Cardiac muscle cell (in vitro differentiated cells and primary cell): ENCODE data around the gene ARHGAP30. TPM values are rescaled to one million over a fixed set of nuclear protein-coding genes. Genes with fewer than 3 reads are reported as not detected.

Source experiments
- DNase-seq, 2 donors: peaks; one replicate each; pipeline versions ENCODE4 v3.0.0 to v3.0.0-alpha.2; 2010 to 2017; ENCODE audit warnings: low read depth in 1 of 2, low spot score in 1 of 2
- H3K27ac ChIP-seq: fragments of 200-600 bp; sonication (generic); 2 replicates; pipeline ENCODE4 v1.5.1; 2016
- H3K27me3 ChIP-seq: fragments of 200-600 bp; sonication (generic); 2 replicates; pipeline ENCODE4 v1.6.0; 2016; ENCODE audit warnings: control low read depth
- H3K36me3 ChIP-seq: fragments of 200-600 bp; sonication (generic); 2 replicates; pipeline ENCODE4 v1.5.1; 2016; ENCODE audit warnings: control low read depth
- H3K4me1 ChIP-seq: fragments of 200-600 bp; sonication (generic); 2 replicates; pipeline ENCODE4 v1.8.1; 2017; ENCODE audit warnings: low read depth, mild to moderate bottlenecking, mixed run types
- H3K4me3 ChIP-seq: fragments of 200-600 bp; sonication (generic); 2 replicates; pipeline ENCODE4 v1.5.1; 2016; ENCODE audit warnings: mild to moderate bottlenecking
- H3K9me3 ChIP-seq: fragments of 200-600 bp; sonication (generic); 2 replicates; pipeline ENCODE4 v1.5.1; 2017; ENCODE audit warnings: low read depth, mild to moderate bottlenecking, control low read depth
- CTCF ChIP-seq: IDR thresholded peaks from 2 replicates; pipeline ENCODE4 v1.5.1; 2012; ENCODE audit warnings: low read depth, mild to moderate bottlenecking, low read length
- polyA plus RNA-seq: library from polyadenylated mRNA; unstranded; fragments of >200 nt; fragmentation: Nextera tagmentation; extraction: Ambion mirVana; gene quantifications from 2 replicates; pipeline ENCODE4 v1.2.1, GENCODE V29; 2016
- total RNA-seq: library from RNA; depleted of rRNA; stranded (reverse); fragments of >200 nt; gene quantifications from 2 replicates; pipeline ENCODE4 v1.2.3, GENCODE V29; 2016

Gene ARHGAP30
- total and polyA plus RNA-seq, 2 experiments from 2014 or later: 1.9 TPM; not detected in 1

DNA sequence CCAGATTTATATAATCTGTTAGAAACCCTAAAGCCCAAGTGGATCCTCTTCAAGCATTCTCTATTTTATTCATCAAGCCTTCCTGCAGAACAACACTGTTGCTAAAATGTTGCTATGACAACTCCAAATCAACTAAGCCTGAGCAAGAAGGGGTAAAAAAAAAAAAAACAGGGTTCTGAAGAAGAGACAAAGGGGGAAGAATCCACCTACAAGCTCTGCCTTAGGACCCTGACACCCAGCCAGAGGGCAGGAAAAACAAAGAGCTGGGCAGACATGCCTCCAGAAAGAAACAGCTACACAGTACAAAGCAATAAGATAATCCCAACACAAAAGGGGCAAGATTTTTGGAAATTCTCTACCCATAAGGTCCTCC, 25.2 kb downstream of the ARHGAP30 start:
- DNase-seq: peak in 1 of 2 donors; percentile 39
- Histone ChIP-seq H3K4me1 (peaks cover 12% of the 10 kb centered on the region), H3K36me3 (peaks cover 29% of the 10 kb centered on the region), H3K27me3 (peaks cover 2% of the 10 kb centered on the region), H3K27ac (peak overlapping the region; percentile 97), H3K4me3 (peak overlapping the region; percentile 73), H3K9me3 (no peaks in the 10 kb centered on the region)
- no peak for TF ChIP-seq CTCF

DNA sequence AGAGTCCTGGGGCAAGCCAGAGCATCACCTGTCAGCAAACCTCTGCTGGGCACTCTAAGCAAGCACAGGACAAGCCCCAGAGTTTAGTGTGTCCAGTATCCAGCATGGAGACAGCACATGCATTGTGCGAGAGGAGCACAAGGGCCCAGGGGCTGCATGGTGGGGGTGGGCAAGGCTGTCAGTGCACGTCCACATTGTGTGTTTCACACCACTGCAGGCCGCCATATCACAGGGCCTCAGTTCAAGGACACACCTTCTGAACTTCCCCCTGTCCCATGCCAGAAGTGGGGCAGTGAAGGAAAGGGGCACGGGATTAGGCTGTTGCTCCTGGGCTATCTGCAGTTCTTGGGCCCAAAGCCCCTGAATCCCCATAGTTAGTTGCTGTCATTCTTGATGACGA, 30.1 kb downstream of the ARHGAP30 start:
- no peak for DNase-seq
- Histone ChIP-seq H3K27me3 (no peaks in the 10 kb centered on the region), H3K36me3 (peaks cover 29% of the 10 kb centered on the region), H3K4me3 (no peak overlapping the region), H3K4me1 (peaks cover 29% of the 10 kb centered on the region), H3K27ac (no peak overlapping the region), H3K9me3 (no peaks in the 10 kb centered on the region)
- no peak for TF ChIP-seq CTCF

DNA sequence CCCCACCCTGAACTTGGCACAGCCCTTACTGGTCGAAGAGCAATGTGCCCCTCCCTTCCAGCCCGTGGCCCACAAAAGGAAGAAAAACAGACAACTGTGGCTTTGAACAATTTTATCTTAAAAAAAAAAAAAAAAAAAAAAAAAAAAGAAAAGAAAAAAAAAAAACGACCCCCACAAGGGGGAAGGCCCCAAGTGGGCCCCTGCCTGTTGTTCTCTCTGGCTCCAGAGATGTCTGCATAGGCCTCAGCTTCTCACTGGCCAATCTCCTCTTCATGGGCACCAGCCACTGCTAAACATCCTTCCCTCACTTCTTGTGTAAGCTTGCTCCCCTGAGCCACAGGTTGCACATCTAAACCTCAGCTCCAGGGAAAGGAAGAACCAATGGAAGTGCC, 30.5 kb downstream of the ARHGAP30 start:
- H3K4me3 ChIP-seq: peak overlapping the region; percentile 51

GRCh38 chr1:161038523-161039153, 31.1 kb downstream of the ARHGAP30 start, which contains the start of gene TSTD1:
TSTD1 (minus strand) TSS chr1:161038964; CDS start chr1:161038889, 75 bp downstream.
- DNase-seq: peak; percentile 55 to 58
- Histone ChIP-seq H3K4me1 (peaks cover 26% of the 10 kb centered on the region), H3K27me3 (no peaks in the 10 kb centered on the region), H3K27ac (peak within 1 kb of the TSS; percentile 15), H3K4me3 (peak within 1 kb of the TSS; percentile 51), H3K9me3 (no peaks in the 10 kb centered on the region), H3K36me3 (peaks cover 29% of the 10 kb centered on the region)
- no peak for TF ChIP-seq CTCF

More for the DNA sequence above, 30.5 kb downstream of the ARHGAP30 start:
- Histone ChIP-seq H3K27me3 (no peaks in the 10 kb centered on the region), H3K9me3 (no peaks in the 10 kb centered on the region), H3K4me1 (peaks cover 27% of the 10 kb centered on the region), H3K27ac (peak overlapping the region; percentile 15), H3K36me3 (peaks cover 29% of the 10 kb centered on the region)
- DNase-seq: no peak
- no peak for TF ChIP-seq CTCF

DNA sequence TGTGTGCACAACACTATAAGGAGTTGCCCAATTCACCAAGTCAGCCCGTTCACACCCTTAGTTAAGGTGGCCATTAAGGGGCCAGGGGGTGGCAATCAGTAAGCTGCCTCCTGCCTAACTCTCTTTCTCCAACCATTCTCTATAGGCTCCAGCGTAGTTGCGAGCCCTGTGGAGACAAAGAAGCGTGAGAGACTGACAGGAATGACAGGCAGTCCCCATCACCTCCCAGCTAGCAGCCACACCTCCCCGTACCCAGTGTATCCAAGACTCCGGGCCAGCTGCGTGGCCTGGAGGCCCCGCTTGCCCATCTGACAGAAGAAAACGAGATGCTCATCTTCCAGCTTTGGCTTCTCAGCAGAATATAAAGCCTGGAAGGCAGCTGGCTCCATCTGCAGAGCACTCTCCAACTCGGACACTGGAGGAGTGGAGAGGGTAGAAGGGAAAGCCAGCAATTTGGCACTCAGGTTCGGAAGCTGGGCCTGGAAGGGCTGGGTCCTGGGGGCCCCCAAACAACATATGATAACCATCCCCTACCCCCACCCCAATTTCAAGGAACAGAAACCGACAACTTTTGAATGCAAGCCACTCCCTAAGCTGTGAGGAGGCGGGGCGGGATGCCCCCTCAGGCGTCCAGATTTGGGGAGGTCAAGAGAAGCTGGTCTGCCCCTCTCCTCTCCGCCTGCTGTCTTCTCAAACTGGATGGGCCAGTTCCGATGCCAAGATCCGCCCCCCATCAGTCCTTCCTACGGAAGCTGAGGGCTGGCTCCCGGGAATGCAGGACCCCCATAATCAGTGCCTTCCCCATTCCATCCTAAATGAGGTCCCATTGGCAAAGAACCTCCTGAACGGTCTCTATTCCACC, 31.8 kb downstream of the ARHGAP30 start:
- no peak for TF ChIP-seq CTCF
- Histone ChIP-seq H3K9me3 (no peaks in the 10 kb centered on the region), H3K27me3 (no peaks in the 10 kb centered on the region), H3K4me1 (peaks cover 32% of the 10 kb centered on the region), H3K4me3 (peak overlapping the region; percentile 51), H3K36me3 (peaks cover 29% of the 10 kb centered on the region), H3K27ac (peak overlapping the region; percentile 15)
- no peak for DNase-seq
